GM19463 (cell line): ENCODE data around the gene PXYLP1.

Experiments
- ATAC-seq: cut with Tn5 transposase; IDR thresholded peaks from one replicate; pipeline ENCODE4 v1.9.1; 2021; ENCODE audit warnings: mild to moderate bottlenecking, moderate library complexity; ENCODE audit not compliant: unreplicated experiment

The PXYLP1 gene

DNA sequence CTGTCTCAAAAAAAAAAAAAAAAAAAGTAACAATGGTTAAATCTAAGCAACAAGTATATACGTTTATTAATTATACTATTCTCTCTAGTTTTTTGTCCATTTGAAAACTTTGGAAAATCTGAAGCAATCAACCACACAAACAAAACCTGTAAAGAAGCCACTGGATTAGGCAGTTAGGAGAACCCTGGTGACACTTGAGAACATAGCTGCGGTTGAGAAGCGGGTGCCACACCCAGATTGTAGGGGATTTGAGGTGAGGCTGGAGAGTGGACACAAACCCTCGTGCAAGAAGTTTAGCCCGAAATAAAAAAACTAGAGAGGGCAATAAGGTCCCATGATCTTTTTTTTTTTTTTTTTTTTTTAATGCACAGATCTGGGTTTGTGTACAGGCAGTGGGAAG lies 110.8 kb downstream of the PXYLP1 start:
- ATAC-seq, result no peak

DNA sequence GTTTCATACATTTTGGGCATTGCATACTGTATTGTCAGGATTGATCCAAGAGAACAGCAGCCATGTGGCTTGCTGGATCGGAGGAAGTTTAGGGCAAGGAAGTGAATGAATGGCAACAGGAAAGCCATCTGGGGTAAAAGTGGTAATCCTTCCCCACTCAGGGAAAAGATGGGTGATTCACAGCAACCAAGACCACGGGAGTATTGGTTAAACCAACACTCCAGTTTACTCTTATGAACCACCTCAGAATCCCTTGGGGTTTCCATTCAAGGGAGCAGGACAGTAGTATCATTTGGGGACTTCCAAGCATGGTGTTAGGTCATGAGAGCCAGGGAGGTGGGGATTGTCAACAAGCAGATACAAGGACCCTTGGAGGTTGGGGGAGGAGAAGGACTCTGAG lies 111.5 kb downstream of the PXYLP1 start:
- ATAC-seq, result no peak

DNA sequence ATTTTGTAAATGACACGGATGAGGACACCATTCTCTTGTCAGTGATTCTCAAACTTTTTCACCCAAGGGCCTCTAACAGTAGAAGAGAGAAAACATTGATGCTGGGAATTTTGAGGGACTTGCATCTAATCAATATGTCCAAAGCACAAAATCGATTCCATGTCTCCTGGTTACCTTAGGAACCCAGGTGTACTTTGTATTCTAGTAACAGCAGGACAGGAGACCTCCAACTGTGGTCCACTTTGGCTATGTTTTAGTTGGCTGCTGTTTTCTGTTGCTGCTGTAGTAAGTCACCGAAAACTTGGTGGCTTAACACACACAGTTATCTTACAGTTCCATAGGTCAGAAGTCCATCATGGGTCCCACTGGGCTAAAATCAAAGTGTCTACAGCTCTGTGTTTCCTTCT lies 112.2 kb downstream of the PXYLP1 start:
- ATAC-seq, result no peak
